Fibroblast of pulmonary artery (primary cell): Measurements from ENCODE around the gene CELA2A.
"Not testable (repeated sequence)": the region's sequence is repeated elsewhere in the genome, so short reads cannot be mapped to it uniquely, and the experiment has no call there.

Experiments
- DNase-seq: peaks from one replicate; pipeline ENCODE4 v3.0.0-alpha.2; 2010; ENCODE audit warnings: low read depth
- H3K4me3 ChIP-seq: replicated peaks from 2 replicates; pipeline ENCODE4 v1.5.1; 2011; ENCODE audit warnings: low read depth, mild to moderate bottlenecking, control low read depth, low read length, moderate library complexity
- TF ChIP-seq, protein P1 (sequence below): IDR thresholded peaks from 2 replicates; pipeline ENCODE4 v1.5.1; 2011; ENCODE audit warnings: mild to moderate bottlenecking, control low read depth, low read length, inconsistent platforms; ENCODE audit errors: missing control alignments

CELA2A gene

DNA sequence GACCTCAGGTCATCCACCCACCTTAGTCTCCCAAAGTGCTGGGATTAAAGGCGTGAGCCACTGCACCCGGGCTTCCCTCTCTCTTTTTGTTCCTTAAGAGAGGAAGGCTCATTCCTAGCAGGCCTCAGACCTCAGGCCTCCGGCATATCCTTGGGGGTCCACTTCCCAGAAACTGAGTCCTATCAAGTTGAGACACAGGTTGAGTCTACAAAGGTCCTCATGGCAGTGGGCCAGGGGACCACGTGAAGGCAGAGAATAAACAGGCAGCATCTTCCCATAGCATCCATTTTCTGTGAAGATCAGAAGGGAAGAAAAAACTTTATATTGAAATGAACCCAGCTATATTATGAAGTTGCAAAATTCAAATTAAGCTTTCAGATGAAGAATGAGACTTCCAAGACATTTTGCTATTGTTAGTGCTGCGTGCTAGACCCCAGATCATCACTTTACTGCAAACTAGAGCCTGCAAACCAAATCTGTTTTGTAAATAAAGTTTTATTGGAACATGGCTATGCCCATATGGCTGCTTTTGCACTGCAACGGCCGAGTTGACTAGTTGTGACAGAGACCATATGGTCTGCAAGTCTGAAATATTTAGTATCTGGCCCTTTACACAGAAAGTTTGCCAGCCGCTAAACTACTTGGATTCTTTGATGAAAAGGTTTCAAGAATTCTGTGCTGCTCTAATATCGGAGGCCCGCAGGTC lies 3.5 kb upstream of the CELA2A start:
- TF ChIP-seq, protein P1, sequence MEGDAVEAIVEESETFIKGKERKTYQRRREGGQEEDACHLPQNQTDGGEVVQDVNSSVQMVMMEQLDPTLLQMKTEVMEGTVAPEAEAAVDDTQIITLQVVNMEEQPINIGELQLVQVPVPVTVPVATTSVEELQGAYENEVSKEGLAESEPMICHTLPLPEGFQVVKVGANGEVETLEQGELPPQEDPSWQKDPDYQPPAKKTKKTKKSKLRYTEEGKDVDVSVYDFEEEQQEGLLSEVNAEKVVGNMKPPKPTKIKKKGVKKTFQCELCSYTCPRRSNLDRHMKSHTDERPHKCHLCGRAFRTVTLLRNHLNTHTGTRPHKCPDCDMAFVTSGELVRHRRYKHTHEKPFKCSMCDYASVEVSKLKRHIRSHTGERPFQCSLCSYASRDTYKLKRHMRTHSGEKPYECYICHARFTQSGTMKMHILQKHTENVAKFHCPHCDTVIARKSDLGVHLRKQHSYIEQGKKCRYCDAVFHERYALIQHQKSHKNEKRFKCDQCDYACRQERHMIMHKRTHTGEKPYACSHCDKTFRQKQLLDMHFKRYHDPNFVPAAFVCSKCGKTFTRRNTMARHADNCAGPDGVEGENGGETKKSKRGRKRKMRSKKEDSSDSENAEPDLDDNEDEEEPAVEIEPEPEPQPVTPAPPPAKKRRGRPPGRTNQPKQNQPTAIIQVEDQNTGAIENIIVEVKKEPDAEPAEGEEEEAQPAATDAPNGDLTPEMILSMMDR: no peak
- no peak for DNase-seq
- no peak overlapping the region for H3K4me3 ChIP-seq

DNA sequence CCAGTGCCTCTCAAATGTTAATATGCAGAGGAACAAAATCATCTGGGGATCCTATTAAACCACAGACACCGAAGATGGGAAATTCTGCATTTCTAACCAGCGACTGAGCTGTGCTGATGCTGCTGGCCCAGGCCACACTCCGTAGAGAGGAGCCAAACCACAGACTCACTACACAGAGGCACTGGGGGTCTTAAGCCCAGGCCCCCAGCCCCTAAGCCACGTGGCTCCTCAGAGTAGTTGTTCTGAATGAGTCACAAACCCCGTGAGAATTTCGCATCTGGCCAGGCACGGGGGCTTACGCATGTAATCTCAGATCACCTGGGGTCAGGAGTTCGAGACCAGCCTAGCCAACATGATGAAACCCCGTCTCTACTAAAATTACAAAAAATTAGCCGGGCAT lies 2.8 kb upstream of the CELA2A start:
- TF ChIP-seq, protein P1: no peak
- H3K4me3 ChIP-seq: no peak overlapping the region
- no peak for DNase-seq

DNA sequence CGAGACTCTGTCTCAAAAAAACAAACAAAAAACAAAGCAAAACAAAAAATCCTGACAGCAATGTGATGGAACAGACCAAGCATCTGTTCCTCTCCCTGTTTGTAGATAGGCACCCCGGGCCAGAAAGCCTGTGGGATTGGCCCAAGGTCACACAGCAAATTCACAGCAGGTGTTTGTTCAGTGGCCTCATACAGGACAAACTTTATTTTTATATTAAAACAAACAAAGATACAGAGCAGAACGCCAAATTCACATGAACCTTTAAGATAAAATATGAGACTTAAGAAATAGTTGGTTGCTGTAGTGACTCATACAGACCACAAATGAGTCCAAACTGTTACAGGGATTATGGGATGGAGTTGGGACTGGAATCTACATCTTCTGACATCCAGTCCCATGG lies 2.3 kb upstream of the CELA2A start:
- TF ChIP-seq, protein P1: no peak
- DNase-seq: peak; percentile 53
- no peak overlapping the region for H3K4me3 ChIP-seq

DNA sequence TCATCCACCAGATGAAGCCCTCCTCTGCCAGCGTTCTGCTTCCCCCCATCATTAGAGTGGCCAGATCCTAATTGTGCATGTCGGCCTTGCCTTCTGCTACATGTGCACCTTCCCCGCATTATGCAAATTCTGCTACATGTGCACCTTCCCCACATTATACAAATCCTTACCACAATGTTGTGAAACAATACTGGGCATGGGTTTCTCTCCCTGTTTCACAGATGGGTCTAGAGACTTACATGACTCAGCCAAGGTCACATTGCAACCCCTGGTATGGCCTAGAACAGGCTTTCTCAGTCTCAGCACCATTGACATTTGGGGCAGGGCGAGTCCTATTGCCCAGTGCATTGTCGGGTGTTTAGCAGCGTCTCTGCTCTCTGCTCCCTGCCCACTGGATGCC lies 1.0 kb upstream of the CELA2A start:
- H3K4me3 ChIP-seq: no peak overlapping the region
- peak; percentile 25 for DNase-seq
- TF ChIP-seq, protein P1: no peak

DNA sequence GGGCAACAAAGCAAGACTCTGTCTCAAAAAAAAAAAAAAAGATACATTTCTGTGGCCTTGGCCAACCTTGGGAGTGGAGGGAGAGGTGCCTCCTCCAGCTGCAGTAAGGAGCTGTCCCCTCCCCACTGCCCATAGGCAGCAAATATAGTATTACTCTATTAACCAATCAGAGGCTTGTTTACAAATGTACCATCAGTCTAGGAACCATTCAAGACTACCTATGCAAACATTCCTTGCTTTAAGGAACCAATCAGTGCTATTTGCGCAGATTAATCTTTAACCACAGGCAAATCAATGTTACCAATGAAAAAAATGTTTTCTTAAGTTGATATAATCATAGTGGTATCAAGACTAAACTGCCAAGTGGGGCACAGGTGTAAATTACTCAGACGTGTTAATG lies 1.1 kb downstream of the CELA2A start:
- TF ChIP-seq, protein P1: no peak
- H3K4me3 ChIP-seq: no peak overlapping the region
- no peak for DNase-seq

DNA sequence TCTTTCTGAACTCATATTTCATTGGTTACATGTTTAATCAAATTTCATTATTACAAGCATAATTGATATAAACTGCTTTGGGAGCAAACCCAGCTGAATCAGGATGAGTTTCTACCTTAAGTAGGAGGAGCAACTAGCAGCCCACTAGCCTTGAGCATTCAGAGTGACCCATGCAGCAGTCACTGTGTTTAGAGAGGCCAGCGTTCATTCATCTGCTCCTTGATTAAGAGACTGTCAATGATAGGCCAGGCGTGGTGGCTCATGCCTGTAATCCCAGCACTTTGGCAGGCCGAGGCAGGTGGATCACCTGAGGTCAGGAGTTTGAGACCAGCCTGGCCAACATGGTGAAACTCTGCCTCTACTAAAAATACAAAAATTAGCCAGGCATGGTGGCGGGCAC lies 1.9 kb downstream of the CELA2A start:
- not testable (repeated sequence) for H3K4me3 ChIP-seq, DNase-seq

DNA sequence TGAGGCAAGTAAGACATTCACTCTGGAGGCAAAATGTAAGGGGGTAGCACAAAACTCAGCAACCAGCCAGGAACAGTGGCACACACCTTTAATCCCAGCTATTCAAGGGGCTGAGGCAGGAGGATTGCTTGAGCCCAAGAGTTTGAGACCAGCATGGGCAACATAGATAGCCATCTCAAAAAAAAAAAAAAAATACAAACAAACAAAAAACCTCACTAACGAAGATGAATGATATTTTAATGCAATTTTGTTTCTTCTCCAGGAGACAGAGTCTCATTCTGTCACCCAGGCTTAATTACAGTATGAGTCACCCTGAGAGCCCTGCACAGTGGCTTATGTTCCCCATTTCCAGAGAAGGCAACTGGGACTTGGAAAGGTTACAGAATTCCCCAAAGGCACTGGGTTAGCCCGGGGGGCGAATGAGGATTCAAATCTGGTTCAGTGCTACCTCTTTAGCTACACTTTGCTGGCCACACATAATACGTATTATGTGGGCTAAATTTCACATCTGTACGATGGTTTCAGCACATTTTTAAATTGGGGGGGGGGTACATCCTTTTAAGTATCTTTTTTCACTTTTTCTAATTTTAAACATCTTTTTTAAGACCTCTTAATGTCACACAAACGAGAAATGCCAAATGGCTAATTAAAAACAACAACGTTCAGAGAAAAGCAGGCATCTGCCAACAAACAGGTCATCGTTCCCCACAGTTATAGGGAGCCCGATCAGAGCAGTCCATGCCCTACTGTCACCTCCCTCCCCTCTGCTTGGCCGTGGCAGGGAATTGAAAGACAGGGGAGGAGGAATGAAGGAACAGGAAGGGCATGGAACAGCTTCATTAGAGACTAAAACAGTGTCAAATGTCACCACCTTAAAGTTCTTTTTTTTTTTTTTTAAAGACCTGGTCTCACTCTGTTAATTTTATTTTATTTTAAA lies 3.5 kb downstream of the CELA2A start:
- DNase-seq: no peak
- TF ChIP-seq, protein P1: no peak

More for the DNA sequence above, 3.5 kb downstream of the CELA2A start:
- no peak overlapping the region for H3K4me3 ChIP-seq
